Measurements from ENCODE around the gene POT1. TPM values are rescaled to one million over a fixed set of nuclear protein-coding genes. Genes with fewer than 3 reads are reported as not detected.

POT1 gene
- polyA plus RNA-seq, 1 experiment = 12.0 TPM

- DNase-seq (ENCODE audit: low read depth) = no peak
- ChIA-PET CTCF (no interaction called here), POLR2A (no interaction called here)
- Histone ChIP-seq H3K4me3 (ENCODE audit: low read depth, low read length) (no peak overlapping the region), H3K27me3 (ENCODE audit: control insufficient read depth, insufficient read depth, low read length) (no peaks in the 10 kb centered on the region), H3K36me3 (ENCODE audit: control insufficient read depth, insufficient read depth, low read length) (no peaks in the 10 kb centered on the region)
- no peak for TF ChIP-seq CTCF (IDR thresholded peaks at IDR 0.05; ENCODE audit: insufficient read depth, low read depth, low read length)
Observed at GRCh38 chr7:124843336-124843735, 86.3 kb downstream of the POT1 start.

GRCh38 chr7:124840435-124840834 is 89.2 kb downstream of the POT1 start:
- Histone ChIP-seq H3K27me3 (ENCODE audit: control insufficient read depth, insufficient read depth, low read length) (no peaks in the 10 kb centered on the region), H3K4me3 (ENCODE audit: low read depth, low read length) (no peak overlapping the region), H3K36me3 (ENCODE audit: control insufficient read depth, insufficient read depth, low read length) (no peaks in the 10 kb centered on the region)
- POLR2A ChIA-PET = no interaction called here
- CTCF ChIA-PET = no interaction called here
- TF ChIP-seq CTCF (IDR thresholded peaks at IDR 0.05; ENCODE audit: insufficient read depth, low read depth, low read length) = no peak
- no peak for DNase-seq (ENCODE audit: low read depth)

GRCh38 chr7:124839687-124840086 is 89.9 kb downstream of the POT1 start:
- no peak for DNase-seq (ENCODE audit: low read depth)
- ChIA-PET POLR2A (no interaction called here), CTCF (interaction anchor here (0.5 kb wide), 1 partner anchor 406 kb away, joined by 3 read pairs; no protein-coding TSS in a partner anchor)
- Histone ChIP-seq H3K36me3 (ENCODE audit: control insufficient read depth, insufficient read depth, low read length) (no peaks in the 10 kb centered on the region), H3K27me3 (ENCODE audit: control insufficient read depth, insufficient read depth, low read length) (no peaks in the 10 kb centered on the region), H3K4me3 (ENCODE audit: low read depth, low read length) (no peak overlapping the region)
- no peak for TF ChIP-seq CTCF (IDR thresholded peaks at IDR 0.05; ENCODE audit: insufficient read depth, low read depth, low read length)

GRCh38 chr7:124836173-124836572 is 93.5 kb downstream of the POT1 start:
- no peaks in the 10 kb centered on the region for H3K36me3 ChIP-seq (ENCODE audit: control insufficient read depth, insufficient read depth, low read length)
- POLR2A ChIA-PET = no interaction called here
- H3K27me3 ChIP-seq (ENCODE audit: control insufficient read depth, insufficient read depth, low read length) = no peaks in the 10 kb centered on the region
- no peak for DNase-seq (ENCODE audit: low read depth)
- CTCF ChIA-PET = interaction anchor here (1.0 kb wide), 1 partner anchor 20 kb away, joined by 3 read pairs; no protein-coding TSS in a partner anchor
- TF ChIP-seq CTCF (IDR thresholded peaks at IDR 0.05; ENCODE audit: insufficient read depth, low read depth, low read length) = no peak
- no peak overlapping the region for H3K4me3 ChIP-seq (ENCODE audit: low read depth, low read length)

GRCh38 chr7:124818807-124819206 is 110.8 kb downstream of the POT1 start:
- ChIA-PET POLR2A (no interaction called here), CTCF (no interaction called here)
- no peak for TF ChIP-seq CTCF (IDR thresholded peaks at IDR 0.05; ENCODE audit: insufficient read depth, low read depth, low read length)
- Histone ChIP-seq H3K36me3 (ENCODE audit: control insufficient read depth, insufficient read depth, low read length) (no peaks in the 10 kb centered on the region), H3K27me3 (ENCODE audit: control insufficient read depth, insufficient read depth, low read length) (no peaks in the 10 kb centered on the region), H3K4me3 (ENCODE audit: low read depth, low read length) (no peak overlapping the region)
- no peak for DNase-seq (ENCODE audit: low read depth)

All from BJ (cell line).